GM18507 (cell line): ENCODE measurements around the gene AGAP5.
A peak's percentile ranks its signal among the peaks of the same experiment; 100 is the strongest.
"Not testable (repeated sequence)": the region's sequence is repeated elsewhere in the genome, so short reads cannot be mapped to it uniquely, and the experiment has no call there.

ENCODE experiments used
- DNase-seq: peaks from one replicate; pipeline ENCODE4 v3.0.0; 2011; ENCODE audit warnings: low read depth; ENCODE audit not compliant: insufficient read length; ENCODE audit errors: extremely low spot score
- FAIRE-seq: peaks from 2 replicates; lab custom pipeline; 2011; peaks lifted over from hg19 to GRCh38; lab: Jason Lieb, UNC

AGAP5 gene

GRCh38 chr10:73697675-73698159 lies at the start of gene AGAP5:
AGAP5 (minus strand) TSS chr10:73698109; CDS start chr10:73697755, 354 bp downstream.
- not testable (repeated sequence) for FAIRE-seq, DNase-seq

- no peak for DNase-seq
- no peak for FAIRE-seq
Observed at GRCh38 chr10:73746721-73747120, 48.8 kb upstream of the AGAP5 start.

GRCh38 chr10:73744664-73744975 lies 46.7 kb upstream of the AGAP5 start:
- DNase-seq (no peak), FAIRE-seq (no peak)

GRCh38 chr10:73743905-73744663 lies 46.2 kb upstream of the AGAP5 start, which contains the start of gene SEC24C:
SEC24C (plus strand) TSS chr10:73744372; CDS start chr10:73746833, 2,461 bp downstream.
- FAIRE-seq: peak; percentile 89
- DNase-seq: peak; percentile 92

GRCh38 chr10:73743327-73743904 lies 45.5 kb upstream of the AGAP5 start:
- FAIRE-seq: no peak
- no peak for DNase-seq

- FAIRE-seq: no peak
- no peak for DNase-seq
Observed at GRCh38 chr10:73742454-73742734, 44.5 kb upstream of the AGAP5 start.

- not testable (repeated sequence) for FAIRE-seq
Observed at GRCh38 chr10:73740501-73741254, 42.8 kb upstream of the AGAP5 start.

GRCh38 chr10:73734796-73735305 lies 36.9 kb upstream of the AGAP5 start:
- no peak for FAIRE-seq
- no peak for DNase-seq

More at GRCh38 chr10:73740501-73741254, 42.8 kb upstream of the AGAP5 start:
- DNase-seq: not testable (repeated sequence)

- DNase-seq (no peak), FAIRE-seq (no peak)
Observed at GRCh38 chr10:73734028-73734720, 36.3 kb upstream of the AGAP5 start.

GRCh38 chr10:73732931-73733623 lies 35.2 kb upstream of the AGAP5 start:
- DNase-seq: no peak
- FAIRE-seq: no peak

GRCh38 chr10:73732426-73732825 lies 34.5 kb upstream of the AGAP5 start:
- FAIRE-seq: no peak
- no peak for DNase-seq

GRCh38 chr10:73731588-73732375 lies 33.9 kb upstream of the AGAP5 start:
- DNase-seq (no peak), FAIRE-seq (no peak)

- FAIRE-seq: peak; percentile 87
Observed at GRCh38 chr10:73730153-73730906, 32.4 kb upstream of the AGAP5 start.

GRCh38 chr10:73729781-73730152 lies 31.9 kb upstream of the AGAP5 start:
- FAIRE-seq: not testable (repeated sequence)

More at GRCh38 chr10:73730153-73730906, 32.4 kb upstream of the AGAP5 start:
- peak; percentile 60 for DNase-seq

GRCh38 chr10:73723516-73723915 lies 25.6 kb upstream of the AGAP5 start:
- FAIRE-seq: no peak
- no peak for DNase-seq

More at GRCh38 chr10:73729781-73730152, 31.9 kb upstream of the AGAP5 start:
- not testable (repeated sequence) for DNase-seq

GRCh38 chr10:73720561-73720960 lies 22.7 kb upstream of the AGAP5 start:
- DNase-seq, FAIRE-seq: not testable (repeated sequence)

- FAIRE-seq: no peak
- no peak for DNase-seq
Observed at GRCh38 chr10:73717556-73717955, 19.6 kb upstream of the AGAP5 start.

- no peak for DNase-seq
- no peak for FAIRE-seq
Observed at GRCh38 chr10:73716251-73716650, 18.3 kb upstream of the AGAP5 start.
